Measurements from ENCODE around the gene POLN.

DNA sequence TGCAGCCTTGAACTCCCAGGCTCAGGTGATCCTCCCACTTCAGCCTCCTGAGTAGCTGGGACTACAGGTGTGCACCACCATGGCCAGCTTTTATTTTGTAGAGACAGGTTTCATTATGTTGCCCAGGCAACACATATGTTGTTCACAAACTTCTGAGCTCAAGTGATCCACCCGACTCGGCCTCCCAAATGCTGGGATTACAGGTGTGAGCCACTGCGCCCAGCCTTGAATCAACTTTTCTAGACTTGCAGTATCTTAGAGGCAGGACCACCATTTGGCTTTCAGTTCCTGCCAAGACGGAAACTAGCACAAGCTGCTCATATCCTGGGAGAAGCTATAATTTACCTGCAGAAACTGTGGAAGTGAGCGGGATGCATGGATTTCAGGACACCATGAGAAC lies 162.9 kb downstream of the POLN start:
- TF ChIP-seq STAT1 (IDR thresholded peaks at IDR 0.05; ENCODE audit: unreplicated experiment) (no peak), NANOG (IDR thresholded peaks at IDR 0.05; ENCODE audit: borderline replicate concordance) (no peak), EZH2 (IDR thresholded peaks at IDR 0.05; ENCODE audit: low read depth, unreplicated experiment) (no peak), POLR2AphosphoS5 (IDR thresholded peaks at IDR 0.05; ENCODE audit: low read depth) (no peak), CREB1 (CRISPR knock-in tag; IDR thresholded peaks at IDR 0.05; ENCODE audit: low read depth) (no peak), EZH2phosphoT487 (IDR thresholded peaks at IDR 0.05; ENCODE audit: unreplicated experiment) (no peak)
- TF ChIP-seq, protein P1, sequence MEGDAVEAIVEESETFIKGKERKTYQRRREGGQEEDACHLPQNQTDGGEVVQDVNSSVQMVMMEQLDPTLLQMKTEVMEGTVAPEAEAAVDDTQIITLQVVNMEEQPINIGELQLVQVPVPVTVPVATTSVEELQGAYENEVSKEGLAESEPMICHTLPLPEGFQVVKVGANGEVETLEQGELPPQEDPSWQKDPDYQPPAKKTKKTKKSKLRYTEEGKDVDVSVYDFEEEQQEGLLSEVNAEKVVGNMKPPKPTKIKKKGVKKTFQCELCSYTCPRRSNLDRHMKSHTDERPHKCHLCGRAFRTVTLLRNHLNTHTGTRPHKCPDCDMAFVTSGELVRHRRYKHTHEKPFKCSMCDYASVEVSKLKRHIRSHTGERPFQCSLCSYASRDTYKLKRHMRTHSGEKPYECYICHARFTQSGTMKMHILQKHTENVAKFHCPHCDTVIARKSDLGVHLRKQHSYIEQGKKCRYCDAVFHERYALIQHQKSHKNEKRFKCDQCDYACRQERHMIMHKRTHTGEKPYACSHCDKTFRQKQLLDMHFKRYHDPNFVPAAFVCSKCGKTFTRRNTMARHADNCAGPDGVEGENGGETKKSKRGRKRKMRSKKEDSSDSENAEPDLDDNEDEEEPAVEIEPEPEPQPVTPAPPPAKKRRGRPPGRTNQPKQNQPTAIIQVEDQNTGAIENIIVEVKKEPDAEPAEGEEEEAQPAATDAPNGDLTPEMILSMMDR (conservative IDR thresholded peaks at IDR 0.05; ENCODE audit: low read depth in 2 of 2) = no peak
- TF ChIP-seq, protein P2, sequence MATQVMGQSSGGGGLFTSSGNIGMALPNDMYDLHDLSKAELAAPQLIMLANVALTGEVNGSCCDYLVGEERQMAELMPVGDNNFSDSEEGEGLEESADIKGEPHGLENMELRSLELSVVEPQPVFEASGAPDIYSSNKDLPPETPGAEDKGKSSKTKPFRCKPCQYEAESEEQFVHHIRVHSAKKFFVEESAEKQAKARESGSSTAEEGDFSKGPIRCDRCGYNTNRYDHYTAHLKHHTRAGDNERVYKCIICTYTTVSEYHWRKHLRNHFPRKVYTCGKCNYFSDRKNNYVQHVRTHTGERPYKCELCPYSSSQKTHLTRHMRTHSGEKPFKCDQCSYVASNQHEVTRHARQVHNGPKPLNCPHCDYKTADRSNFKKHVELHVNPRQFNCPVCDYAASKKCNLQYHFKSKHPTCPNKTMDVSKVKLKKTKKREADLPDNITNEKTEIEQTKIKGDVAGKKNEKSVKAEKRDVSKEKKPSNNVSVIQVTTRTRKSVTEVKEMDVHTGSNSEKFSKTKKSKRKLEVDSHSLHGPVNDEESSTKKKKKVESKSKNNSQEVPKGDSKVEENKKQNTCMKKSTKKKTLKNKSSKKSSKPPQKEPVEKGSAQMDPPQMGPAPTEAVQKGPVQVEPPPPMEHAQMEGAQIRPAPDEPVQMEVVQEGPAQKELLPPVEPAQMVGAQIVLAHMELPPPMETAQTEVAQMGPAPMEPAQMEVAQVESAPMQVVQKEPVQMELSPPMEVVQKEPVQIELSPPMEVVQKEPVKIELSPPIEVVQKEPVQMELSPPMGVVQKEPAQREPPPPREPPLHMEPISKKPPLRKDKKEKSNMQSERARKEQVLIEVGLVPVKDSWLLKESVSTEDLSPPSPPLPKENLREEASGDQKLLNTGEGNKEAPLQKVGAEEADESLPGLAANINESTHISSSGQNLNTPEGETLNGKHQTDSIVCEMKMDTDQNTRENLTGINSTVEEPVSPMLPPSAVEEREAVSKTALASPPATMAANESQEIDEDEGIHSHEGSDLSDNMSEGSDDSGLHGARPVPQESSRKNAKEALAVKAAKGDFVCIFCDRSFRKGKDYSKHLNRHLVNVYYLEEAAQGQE (IDR thresholded peaks at IDR 0.05; ENCODE audit: unreplicated experiment) = no peak
- TF ChIP-seq, protein P3, sequence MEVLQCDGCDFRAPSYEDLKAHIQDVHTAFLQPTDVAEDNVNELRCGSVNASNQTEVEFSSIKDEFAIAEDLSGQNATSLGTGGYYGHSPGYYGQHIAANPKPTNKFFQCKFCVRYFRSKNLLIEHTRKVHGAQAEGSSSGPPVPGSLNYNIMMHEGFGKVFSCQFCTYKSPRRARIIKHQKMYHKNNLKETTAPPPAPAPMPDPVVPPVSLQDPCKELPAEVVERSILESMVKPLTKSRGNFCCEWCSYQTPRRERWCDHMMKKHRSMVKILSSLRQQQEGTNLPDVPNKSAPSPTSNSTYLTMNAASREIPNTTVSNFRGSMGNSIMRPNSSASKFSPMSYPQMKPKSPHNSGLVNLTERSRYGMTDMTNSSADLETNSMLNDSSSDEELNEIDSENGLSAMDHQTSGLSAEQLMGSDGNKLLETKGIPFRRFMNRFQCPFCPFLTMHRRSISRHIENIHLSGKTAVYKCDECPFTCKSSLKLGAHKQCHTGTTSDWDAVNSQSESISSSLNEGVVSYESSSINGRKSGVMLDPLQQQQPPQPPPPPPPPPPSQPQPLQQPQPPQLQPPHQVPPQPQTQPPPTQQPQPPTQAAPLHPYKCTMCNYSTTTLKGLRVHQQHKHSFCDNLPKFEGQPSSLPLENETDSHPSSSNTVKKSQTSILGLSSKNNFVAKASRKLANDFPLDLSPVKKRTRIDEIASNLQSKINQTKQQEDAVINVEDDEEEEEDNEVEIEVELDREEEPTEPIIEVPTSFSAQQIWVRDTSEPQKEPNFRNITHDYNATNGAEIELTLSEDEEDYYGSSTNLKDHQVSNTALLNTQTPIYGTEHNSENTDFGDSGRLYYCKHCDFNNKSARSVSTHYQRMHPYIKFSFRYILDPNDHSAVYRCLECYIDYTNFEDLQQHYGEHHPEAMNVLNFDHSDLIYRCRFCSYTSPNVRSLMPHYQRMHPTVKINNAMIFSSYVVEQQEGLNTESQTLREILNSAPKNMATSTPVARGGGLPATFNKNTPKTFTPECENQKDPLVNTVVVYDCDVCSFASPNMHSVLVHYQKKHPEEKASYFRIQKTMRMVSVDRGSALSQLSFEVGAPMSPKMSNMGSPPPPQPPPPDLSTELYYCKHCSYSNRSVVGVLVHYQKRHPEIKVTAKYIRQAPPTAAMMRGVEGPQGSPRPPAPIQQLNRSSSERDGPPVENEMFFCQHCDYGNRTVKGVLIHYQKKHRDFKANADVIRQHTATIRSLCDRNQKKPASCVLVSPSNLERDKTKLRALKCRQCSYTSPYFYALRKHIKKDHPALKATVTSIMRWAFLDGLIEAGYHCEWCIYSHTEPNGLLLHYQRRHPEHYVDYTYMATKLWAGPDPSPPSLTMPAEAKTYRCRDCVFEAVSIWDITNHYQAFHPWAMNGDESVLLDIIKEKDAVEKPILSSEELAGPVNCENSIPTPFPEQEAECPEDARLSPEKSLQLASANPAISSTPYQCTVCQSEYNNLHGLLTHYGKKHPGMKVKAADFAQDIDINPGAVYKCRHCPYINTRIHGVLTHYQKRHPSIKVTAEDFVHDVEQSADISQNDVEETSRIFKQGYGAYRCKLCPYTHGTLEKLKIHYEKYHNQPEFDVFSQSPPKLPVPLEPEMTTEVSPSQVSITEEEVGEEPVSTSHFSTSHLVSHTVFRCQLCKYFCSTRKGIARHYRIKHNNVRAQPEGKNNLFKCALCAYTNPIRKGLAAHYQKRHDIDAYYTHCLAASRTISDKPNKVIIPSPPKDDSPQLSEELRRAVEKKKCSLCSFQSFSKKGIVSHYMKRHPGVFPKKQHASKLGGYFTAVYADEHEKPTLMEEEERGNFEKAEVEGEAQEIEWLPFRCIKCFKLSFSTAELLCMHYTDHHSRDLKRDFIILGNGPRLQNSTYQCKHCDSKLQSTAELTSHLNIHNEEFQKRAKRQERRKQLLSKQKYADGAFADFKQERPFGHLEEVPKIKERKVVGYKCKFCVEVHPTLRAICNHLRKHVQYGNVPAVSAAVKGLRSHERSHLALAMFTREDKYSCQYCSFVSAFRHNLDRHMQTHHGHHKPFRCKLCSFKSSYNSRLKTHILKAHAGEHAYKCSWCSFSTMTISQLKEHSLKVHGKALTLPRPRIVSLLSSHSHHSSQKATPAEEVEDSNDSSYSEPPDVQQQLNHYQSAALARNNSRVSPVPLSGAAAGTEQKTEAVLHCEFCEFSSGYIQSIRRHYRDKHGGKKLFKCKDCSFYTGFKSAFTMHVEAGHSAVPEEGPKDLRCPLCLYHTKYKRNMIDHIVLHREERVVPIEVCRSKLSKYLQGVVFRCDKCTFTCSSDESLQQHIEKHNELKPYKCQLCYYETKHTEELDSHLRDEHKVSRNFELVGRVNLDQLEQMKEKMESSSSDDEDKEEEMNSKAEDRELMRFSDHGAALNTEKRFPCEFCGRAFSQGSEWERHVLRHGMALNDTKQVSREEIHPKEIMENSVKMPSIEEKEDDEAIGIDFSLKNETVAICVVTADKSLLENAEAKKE (CRISPR knock-in tag; IDR thresholded peaks at IDR 0.05) = no peak
